ENCODE data around the gene BACE2. TPM values are rescaled to one million over a fixed set of nuclear protein-coding genes. Genes with fewer than 3 reads are reported as not detected.

Gene BACE2
- total and polyA plus RNA-seq, 2 of the 13 experiments (the other 11 are each of a cell fraction or from before 2014, with no cell fraction given), result 0.07 to 0.11 TPM

- no peak for TF ChIP-seq ZNF597 (CRISPR knock-in tag; IDR thresholded peaks at IDR 0.05)
- no peak for TF ChIP-seq THYN1 (CRISPR knock-in tag; IDR thresholded peaks at IDR 0.05; ENCODE audit: borderline replicate concordance, low read depth)
- no peak for TF ChIP-seq ZNF749 (CRISPR knock-in tag; IDR thresholded peaks at IDR 0.05; ENCODE audit: borderline replicate concordance)
- no peak for TF ChIP-seq AHDC1 (CRISPR knock-in tag; IDR thresholded peaks at IDR 0.05; ENCODE audit: borderline replicate concordance)
- no peak for TF ChIP-seq RERE (CRISPR knock-in tag; IDR thresholded peaks at IDR 0.05; ENCODE audit: low read depth)
- TF ChIP-seq ZNF512B (CRISPR knock-in tag; IDR thresholded peaks at IDR 0.05; ENCODE audit: borderline replicate concordance), result no peak
- no peak for TF ChIP-seq TAF1 (CRISPR knock-in tag; IDR thresholded peaks at IDR 0.05)
- no peak for TF ChIP-seq TCF7L2 (IDR thresholded peaks at IDR 0.05; ENCODE audit: low read depth, low read length)
- TF ChIP-seq ZSCAN30 (CRISPR knock-in tag; IDR thresholded peaks at IDR 0.05), result no peak
- no peak for TF ChIP-seq NCOA1 (CRISPR knock-in tag; IDR thresholded peaks at IDR 0.05)
- no peak for TF ChIP-seq ZBTB2 (CRISPR knock-in tag; IDR thresholded peaks at IDR 0.05; ENCODE audit: low read depth)
These were observed 158.6 kb downstream of the BACE2 start (continued) for GRCh38 chr21:41326414-41327080.
